K562 treated with DMSO at 1 percent for 24 hours (cell line): Measurements from ENCODE around the gene EPHA1. TPM values are rescaled to one million over a fixed set of nuclear protein-coding genes. Genes with fewer than 3 reads are reported as not detected.

Experiments used
- total RNA-seq: library from RNA; unstranded; fragments of 300-600 nt; gene quantifications from 2 replicates; pipeline ENCODE4 v1.2.3, GENCODE V29; 2022; ENCODE audit warnings: low read depth; ENCODE audit not compliant: insufficient read depth

Gene EPHA1
- not detected in 2 replicates for total RNA-seq

GRCh38 chr7:143408686-143409561, at the start of gene EPHA1:
TSS of gene EPHA1 (minus strand) at chr7:143408856. CDS start at chr7:143408805, 51 bp downstream.

GRCh38 chr7:143443153-143443552, 34.5 kb upstream of the EPHA1 start, which contains the start of gene TAS2R60:
TSS of gene TAS2R60 (plus strand) at chr7:143443453. CDS start at chr7:143443453, 0 bp downstream.

GRCh38 chr7:143380646-143381426, 27.8 kb downstream of the EPHA1 start, which contains the start of gene ZYX:
TSS of gene ZYX (plus strand) at chr7:143381345. CDS start at chr7:143381572, 227 bp downstream.

GRCh38 chr7:143362131-143363015, 46.3 kb downstream of the EPHA1 start, which contains the start of gene FAM131B:
TSS of gene FAM131B (minus strand) at chr7:143362713. CDS start at chr7:143362603, 110 bp downstream.

Other genes starting within 250 kb of the EPHA1 start
- gene TAS2R39, start 225.4 kb downstream of the EPHA1 start, total RNA-seq, result not detected in 2 replicates
- not detected in 2 replicates for gene TAS2R40, start 186.8 kb downstream of the EPHA1 start, total RNA-seq
- 213 and 217 TPM in 2 replicates for gene GSTK1, start 145.4 kb downstream of the EPHA1 start, total RNA-seq
- 1.5 and 1.7 TPM in 2 replicates for gene TMEM139, start 123.9 kb downstream of the EPHA1 start, total RNA-seq
- 31.7 and 32.5 TPM in 2 replicates for gene CASP2, start 120.5 kb downstream of the EPHA1 start, total RNA-seq
- 0.19 and 0.23 TPM in 2 replicates for gene CLCN1, start 92.7 kb downstream of the EPHA1 start, total RNA-seq
- gene FAM131B, start 46.1 kb downstream of the EPHA1 start, total RNA-seq, result not detected in 2 replicates
- 115 and 121 TPM in 2 replicates for gene ZYX, start 27.5 kb downstream of the EPHA1 start, total RNA-seq
- 0.36 and 1.2 TPM in 2 replicates for gene TAS2R60, start 34.6 kb upstream of the EPHA1 start, total RNA-seq
- not detected in 2 replicates for gene TAS2R41, start 69.0 kb upstream of the EPHA1 start, total RNA-seq
- 0.16 TPM in 1 of 2 replicates, not detected in the other for gene CTAGE15, start 162.9 kb upstream of the EPHA1 start, total RNA-seq
- gene TCAF2, start 212.1 kb upstream of the EPHA1 start, total RNA-seq, result 7.9 and 10.9 TPM in 2 replicates